Measurements from ENCODE around the gene HELT. TPM values are rescaled to one million over a fixed set of nuclear protein-coding genes. Genes with fewer than 3 reads are reported as not detected.

HELT gene, protein sequence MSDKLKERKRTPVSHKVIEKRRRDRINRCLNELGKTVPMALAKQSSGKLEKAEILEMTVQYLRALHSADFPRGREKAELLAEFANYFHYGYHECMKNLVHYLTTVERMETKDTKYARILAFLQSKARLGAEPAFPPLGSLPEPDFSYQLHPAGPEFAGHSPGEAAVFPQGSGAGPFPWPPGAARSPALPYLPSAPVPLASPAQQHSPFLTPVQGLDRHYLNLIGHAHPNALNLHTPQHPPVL
- total RNA-seq = not detected in 2 replicates

DNA sequence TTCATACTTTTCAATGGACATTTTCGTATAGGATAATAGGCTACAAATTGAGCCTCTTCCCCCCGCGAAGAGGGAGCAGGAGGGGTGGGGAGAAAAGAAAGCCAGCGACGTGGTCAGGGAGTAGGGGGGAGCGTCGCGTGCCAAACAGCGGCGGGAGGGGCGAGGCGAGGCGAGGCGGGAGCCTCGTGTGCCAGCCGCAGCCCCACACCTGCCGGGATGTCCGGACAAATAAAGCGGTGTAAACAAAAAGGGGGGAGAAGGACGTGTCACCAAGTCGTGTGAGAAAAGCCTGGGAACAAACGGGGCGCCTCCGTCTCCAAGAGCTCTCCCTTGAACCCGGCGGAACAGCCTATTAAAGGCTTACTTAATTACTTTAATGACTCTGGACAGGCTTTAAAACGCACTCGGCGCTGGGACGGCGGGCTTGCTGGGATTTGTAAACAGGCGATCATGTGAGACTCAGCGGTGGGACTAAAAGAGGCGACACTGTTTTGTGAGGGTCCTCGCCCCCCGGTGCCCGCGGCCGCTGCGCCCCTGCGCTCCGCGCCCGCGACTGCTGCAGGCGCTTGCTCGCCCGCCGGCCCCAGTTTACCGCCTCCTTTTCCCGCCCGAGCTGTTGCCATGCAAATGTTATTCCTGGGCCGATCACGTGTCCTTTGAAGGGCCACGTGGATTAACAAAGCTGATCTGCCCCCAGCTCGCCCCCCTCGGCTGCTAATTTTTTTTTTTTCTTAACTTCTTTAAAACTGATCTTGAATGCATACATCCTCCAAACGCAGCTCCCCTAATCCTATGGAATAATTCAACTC is at the start of gene HELT:
TSS of gene HELT (plus strand) at position 527 of the 809 bp plus-strand sequence. CDS start 439 bp downstream, outside the sequence.

Other genes with a start within 250 kb of the HELT start
- gene ACSL1, start 192.5 kb upstream of the HELT start, total RNA-seq = 8.2 and 10.8 TPM in 2 replicates
- gene SLC25A4, start 124.8 kb downstream of the HELT start, total RNA-seq = 4.7 and 11.8 TPM in 2 replicates
- gene CFAP97, start 185.5 kb downstream of the HELT start, total RNA-seq = 12.3 and 34.1 TPM in 2 replicates
- gene SNX25, start 191.1 kb downstream of the HELT start, total RNA-seq = 14.9 and 53.5 TPM in 2 replicates